Effector memory CD4-positive, alpha-beta T cell (primary cell): ENCODE data around the gene PDLIM3.
"Not testable (repeated sequence)": the region's sequence is repeated elsewhere in the genome, so short reads cannot be mapped to it uniquely, and the experiment has no call there.

Experiments used
- DNase-seq, 3 donors: peaks; one replicate each; pipeline ENCODE4 v3.0.0-alpha.2; 2020
- H3K27ac ChIP-seq: 2 replicates; pipeline ENCODE4 v1.7.0; 2013; ENCODE audit warnings: mild to moderate bottlenecking, low read length, moderate library complexity; ENCODE audit not compliant: insufficient read depth, poor library complexity, severe bottlenecking
- H3K27me3 ChIP-seq: replicated peaks from 2 replicates; pipeline ENCODE4 v1.7.0; 2013; ENCODE audit warnings: mild to moderate bottlenecking, low read length; ENCODE audit not compliant: insufficient read depth, control insufficient read depth, poor library complexity, severe bottlenecking
- H3K36me3 ChIP-seq: 2 replicates; pipeline ENCODE4 v1.7.0; 2013; ENCODE audit warnings: mild to moderate bottlenecking, low read length, moderate library complexity; ENCODE audit not compliant: control insufficient read depth, insufficient read depth
- H3K4me1 ChIP-seq: 2 replicates; pipeline ENCODE4 v1.7.0; 2013; ENCODE audit warnings: low read length, mild to moderate bottlenecking; ENCODE audit not compliant: control insufficient read depth, insufficient read depth, poor library complexity, severe bottlenecking
- H3K4me3 ChIP-seq: 2 replicates; pipeline ENCODE4 v1.7.0; 2013; ENCODE audit warnings: low read length, low read depth, mild to moderate bottlenecking; ENCODE audit not compliant: insufficient read depth, poor library complexity, severe bottlenecking
- H3K9me3 ChIP-seq: 2 replicates; pipeline ENCODE4 v1.7.0; 2013; ENCODE audit warnings: mild to moderate bottlenecking, low read length, moderate library complexity; ENCODE audit not compliant: control insufficient read depth

Gene PDLIM3

DNA sequence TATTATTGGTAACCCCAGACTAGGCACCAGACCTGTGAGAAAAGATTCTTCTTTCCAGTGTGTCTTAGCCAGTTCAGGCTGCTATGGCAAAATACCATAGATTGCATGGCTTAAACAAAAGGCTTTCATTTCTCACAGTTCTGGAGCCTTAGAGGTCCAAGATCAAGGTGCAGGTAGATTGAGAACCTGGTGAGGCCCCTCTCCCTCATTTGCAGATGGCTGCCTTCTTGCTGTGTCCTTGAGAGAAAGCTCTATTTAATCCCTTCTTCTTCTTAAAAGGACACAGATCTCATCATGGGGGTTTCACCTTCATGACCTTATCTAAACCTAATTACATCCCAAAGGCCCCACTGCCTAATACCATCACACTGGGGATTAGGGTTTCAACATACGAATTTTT, 3.5 kb upstream of the PDLIM3 start:
- no peaks in the 10 kb centered on the region for H3K9me3 ChIP-seq
- no peak overlapping the region for H3K4me3 ChIP-seq
- H3K36me3 ChIP-seq: no peaks in the 10 kb centered on the region
- H3K27me3 ChIP-seq: peaks cover 13% of the 10 kb centered on the region
- peaks cover 3% of the 10 kb centered on the region for H3K4me1 ChIP-seq
- H3K27ac ChIP-seq: no peak overlapping the region
- no peak for DNase-seq

DNA sequence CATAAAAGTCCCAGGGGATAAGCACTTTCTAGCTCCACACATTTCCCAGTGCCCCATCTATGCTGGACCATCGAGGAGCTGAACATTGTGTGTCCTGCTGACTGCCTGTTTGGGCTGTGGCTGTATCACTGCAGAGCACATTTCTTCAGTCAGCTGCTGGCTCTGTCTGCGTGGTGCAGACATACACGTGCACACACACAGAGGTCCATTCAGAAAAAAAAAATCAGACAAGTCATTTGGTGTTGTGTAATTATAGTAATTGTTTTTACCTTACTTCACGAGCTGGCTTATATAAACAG, 1.1 kb upstream of the PDLIM3 start:
- no peak for DNase-seq
- H3K27ac ChIP-seq: no peak overlapping the region
- H3K9me3 ChIP-seq: no peaks in the 10 kb centered on the region

DNA sequence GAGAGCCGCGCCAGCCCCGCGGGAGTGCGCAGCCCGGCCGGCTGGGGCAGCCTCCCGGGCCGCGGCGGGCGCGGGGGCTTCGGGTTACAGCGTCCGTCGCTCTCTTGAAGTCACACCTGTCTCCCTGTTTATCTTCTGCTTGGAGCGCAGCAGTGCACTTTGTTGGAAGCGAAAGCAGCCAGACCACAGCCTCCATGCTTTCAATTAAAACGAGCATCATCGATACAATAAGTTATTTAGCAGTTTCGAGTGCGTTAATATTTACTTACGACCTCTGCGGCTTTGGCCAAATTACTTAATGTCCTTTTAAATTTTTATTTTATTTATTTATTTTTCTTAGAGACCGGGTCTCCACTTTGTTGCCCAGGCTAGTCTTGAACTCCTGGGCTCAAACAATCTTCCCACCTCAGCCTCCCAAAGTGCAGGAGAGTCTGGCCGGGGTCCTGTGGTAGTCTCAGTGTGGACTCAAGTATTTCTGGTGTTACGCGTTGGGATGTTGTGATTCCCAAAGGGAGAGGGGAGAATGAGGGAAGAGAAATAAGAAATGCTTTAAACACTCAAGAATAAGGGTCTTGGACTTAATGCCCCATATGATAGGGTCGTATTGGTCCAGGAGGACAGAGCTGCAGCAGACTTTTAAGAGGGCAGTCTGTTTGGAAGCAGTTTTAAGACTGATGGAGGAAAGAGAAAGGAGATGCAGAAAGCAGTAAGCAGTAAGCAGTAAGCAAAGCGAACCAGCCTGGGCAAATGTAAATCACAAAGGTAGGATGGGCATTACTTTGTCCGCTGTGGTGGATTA, 504 bp upstream of the PDLIM3 start:
- H3K36me3 ChIP-seq: no peaks in the 10 kb centered on the region
- DNase-seq: no peak
- H3K4me3 ChIP-seq: no peak overlapping the region
- H3K4me1 ChIP-seq: peaks cover 3% of the 10 kb centered on the region
- H3K27ac ChIP-seq: no peak overlapping the region
- no peaks in the 10 kb centered on the region for H3K9me3 ChIP-seq
- peaks cover 13% of the 10 kb centered on the region for H3K27me3 ChIP-seq

More for the DNA sequence above, 1.1 kb upstream of the PDLIM3 start:
- H3K36me3 ChIP-seq: no peaks in the 10 kb centered on the region
- no peak overlapping the region for H3K4me3 ChIP-seq
- H3K27me3 ChIP-seq: peaks cover 13% of the 10 kb centered on the region
- H3K4me1 ChIP-seq: peaks cover 3% of the 10 kb centered on the region

GRCh38 chr4:185534511-185534865, 819 bp downstream of the PDLIM3 start:
- Histone ChIP-seq H3K27ac (no peak overlapping the region), H3K4me1 (peaks cover 3% of the 10 kb centered on the region), H3K27me3 (peaks cover 16% of the 10 kb centered on the region), H3K36me3 (no peaks in the 10 kb centered on the region), H3K4me3 (no peak overlapping the region), H3K9me3 (no peaks in the 10 kb centered on the region)
- DNase-seq: no peak

- H3K27me3 ChIP-seq: peaks cover 16% of the 10 kb centered on the region
- peaks cover 3% of the 10 kb centered on the region for H3K4me1 ChIP-seq
- H3K36me3 ChIP-seq: no peaks in the 10 kb centered on the region
- no peak for DNase-seq
- no peak overlapping the region for H3K4me3 ChIP-seq
- H3K9me3 ChIP-seq: no peaks in the 10 kb centered on the region
- no peak overlapping the region for H3K27ac ChIP-seq
These were observed 2.4 kb downstream of the PDLIM3 start for GRCh38 chr4:185532795-185533324.

GRCh38 chr4:185532293-185532692, 3.0 kb downstream of the PDLIM3 start:
- H3K27me3 ChIP-seq: peaks cover 16% of the 10 kb centered on the region
- DNase-seq: no peak
- H3K4me1 ChIP-seq: peaks cover 3% of the 10 kb centered on the region
- H3K36me3 ChIP-seq: no peaks in the 10 kb centered on the region
- no peaks in the 10 kb centered on the region for H3K9me3 ChIP-seq
- no peak overlapping the region for H3K27ac ChIP-seq
- H3K4me3 ChIP-seq: no peak overlapping the region

DNA sequence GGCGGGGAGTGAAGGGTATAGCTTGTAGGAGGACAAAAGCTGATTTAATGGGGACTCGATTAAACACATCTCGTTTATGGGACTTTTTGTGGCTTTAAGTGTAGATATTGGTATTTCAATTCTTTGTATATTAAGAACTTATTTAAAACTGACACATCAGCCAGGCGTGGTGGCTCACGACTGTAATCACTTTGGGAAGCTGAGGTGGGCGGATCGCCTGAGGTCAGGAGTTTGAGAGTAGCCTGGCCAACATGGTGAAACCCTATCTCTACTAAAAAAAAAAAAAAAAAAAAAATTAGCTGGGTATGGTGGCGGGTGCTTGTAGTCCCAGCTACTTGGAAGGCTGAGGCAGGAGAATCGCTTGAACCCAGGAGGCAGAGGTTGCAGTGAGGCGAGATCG, 3.7 kb downstream of the PDLIM3 start:
- not testable (repeated sequence) for H3K9me3 ChIP-seq, H3K36me3 ChIP-seq, H3K4me3 ChIP-seq, H3K4me1 ChIP-seq, H3K27ac ChIP-seq, DNase-seq
- peaks cover 16% of the 10 kb centered on the region for H3K27me3 ChIP-seq

GRCh38 chr4:185529413-185529812, 5.9 kb downstream of the PDLIM3 start:
- no peak for DNase-seq
- H3K27me3 ChIP-seq: peaks cover 5% of the 10 kb centered on the region

DNA sequence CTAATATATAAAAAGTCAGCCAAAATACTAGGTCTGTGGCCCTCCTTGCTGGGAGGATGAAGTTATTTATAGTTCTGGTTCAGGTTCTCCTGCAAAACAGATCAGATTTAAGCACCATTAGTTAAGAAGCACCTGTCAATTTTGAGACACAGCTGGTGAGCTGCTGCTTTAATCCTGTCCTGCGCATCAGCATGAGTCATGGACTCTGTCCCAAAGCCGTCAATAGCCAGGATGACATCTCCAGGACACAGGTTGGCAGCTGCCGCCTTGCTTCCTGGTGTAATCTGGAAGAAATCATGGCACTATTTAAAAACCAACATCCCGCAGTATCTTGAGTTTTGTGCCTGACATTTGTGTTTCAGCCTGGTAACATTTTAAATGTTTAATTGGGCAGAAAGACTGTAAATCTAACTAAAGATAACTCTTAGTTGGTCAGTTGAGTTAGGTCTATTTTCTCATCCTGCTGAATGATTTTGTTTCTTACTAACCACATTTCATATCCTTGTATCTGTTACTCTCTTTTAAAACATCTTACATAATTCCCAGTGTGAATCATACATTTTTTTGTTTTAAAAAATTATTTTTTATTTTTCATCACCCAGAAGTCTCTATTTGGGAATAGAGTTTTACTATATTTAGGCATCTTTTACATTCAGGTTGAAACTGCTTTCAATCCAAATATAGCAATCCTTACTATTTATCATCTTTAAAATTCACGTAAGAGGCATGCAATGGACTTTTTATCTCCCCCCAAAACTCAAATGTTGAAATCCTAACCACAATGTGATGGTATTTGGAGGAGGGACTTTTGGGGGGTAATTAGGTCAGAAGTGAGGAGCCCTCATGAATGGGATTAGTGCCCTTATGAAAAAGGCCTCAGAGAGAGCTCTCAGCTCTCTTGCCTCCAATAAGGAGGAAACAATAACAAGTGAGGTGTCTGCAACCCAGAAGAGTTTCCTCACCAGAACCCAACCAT, 10.1 kb downstream of the PDLIM3 start:
- DNase-seq: no peak
- Histone ChIP-seq H3K4me3 (no peak overlapping the region), H3K9me3 (no peaks in the 10 kb centered on the region), H3K4me1 (no peaks in the 10 kb centered on the region), H3K27me3 (no peaks in the 10 kb centered on the region), H3K36me3 (no peaks in the 10 kb centered on the region), H3K27ac (no peak overlapping the region)

More at GRCh38 chr4:185529413-185529812, 5.9 kb downstream of the PDLIM3 start:
- Histone ChIP-seq H3K4me1 (no peaks in the 10 kb centered on the region), H3K36me3 (no peaks in the 10 kb centered on the region), H3K9me3 (no peaks in the 10 kb centered on the region), H3K27ac (no peak overlapping the region), H3K4me3 (no peak overlapping the region)

DNA sequence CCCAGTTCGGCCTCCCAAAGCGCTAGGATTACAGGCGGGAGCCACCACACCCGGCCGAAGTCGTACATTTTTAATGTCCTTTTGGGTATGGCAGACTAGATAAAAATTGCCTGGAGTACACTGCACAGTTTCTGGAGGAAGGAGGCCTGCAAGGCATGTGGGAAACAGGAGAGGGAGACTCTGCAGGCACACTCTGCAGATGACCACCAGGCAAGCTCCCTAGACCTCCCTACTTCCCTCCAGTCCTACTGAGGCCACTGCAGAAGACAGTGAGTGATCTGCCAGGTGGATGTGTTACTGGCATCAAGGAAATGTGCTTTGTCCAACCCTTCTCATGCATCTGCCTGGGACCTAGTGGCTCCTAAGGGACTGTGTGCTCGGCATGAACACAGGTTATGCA, 11.4 kb downstream of the PDLIM3 start:
- Histone ChIP-seq H3K4me1 (no peaks in the 10 kb centered on the region), H3K4me3 (no peak overlapping the region), H3K36me3 (no peaks in the 10 kb centered on the region), H3K27ac (no peak overlapping the region), H3K27me3 (no peaks in the 10 kb centered on the region), H3K9me3 (no peaks in the 10 kb centered on the region)
- no peak for DNase-seq
